HFF-Myc (cell line): ENCODE data around the gene MAP3K20.
"Not testable (repeated sequence)": the region's sequence is repeated elsewhere in the genome, so short reads cannot be mapped to it uniquely, and the experiment has no call there.

Source experiments
- DNase-seq: peaks from one replicate; pipeline ENCODE4 v3.0.0-alpha.2; 2011; ENCODE audit warnings: low read depth; ENCODE audit errors: extremely low read depth
- H3K4me3 ChIP-seq: replicated peaks from 2 replicates; pipeline ENCODE4 v1.5.1; 2011; ENCODE audit warnings: low read depth, mild to moderate bottlenecking, control low read depth, low read length
- CTCF ChIP-seq: IDR thresholded peaks from 2 replicates; pipeline ENCODE4 v1.5.1; 2012; ENCODE audit warnings: mild to moderate bottlenecking, low read depth, low read length, control low read depth; ENCODE audit errors: missing control alignments

MAP3K20 gene

DNA sequence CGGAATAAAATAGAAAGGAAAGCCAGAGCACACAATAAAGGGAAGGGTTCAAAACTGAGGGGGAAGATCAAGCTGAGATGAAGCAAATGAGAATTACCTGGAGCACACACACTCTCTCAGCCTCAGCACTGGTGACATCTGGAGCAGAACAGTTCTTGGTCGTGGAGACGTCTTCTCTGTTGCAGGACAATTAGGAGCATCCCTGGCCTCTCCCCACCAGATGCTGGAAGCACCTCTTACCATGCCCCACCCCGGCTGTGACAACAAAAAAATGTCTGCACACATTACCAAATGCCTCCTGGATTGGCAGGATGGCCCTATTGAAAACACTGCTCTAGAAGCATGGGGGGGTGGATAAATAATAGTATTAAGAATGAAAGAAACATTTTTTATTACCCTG lies 43.6 kb upstream of the MAP3K20 start:
- no peak for TF ChIP-seq CTCF
- no peak overlapping the region for H3K4me3 ChIP-seq
- DNase-seq, result no peak

DNA sequence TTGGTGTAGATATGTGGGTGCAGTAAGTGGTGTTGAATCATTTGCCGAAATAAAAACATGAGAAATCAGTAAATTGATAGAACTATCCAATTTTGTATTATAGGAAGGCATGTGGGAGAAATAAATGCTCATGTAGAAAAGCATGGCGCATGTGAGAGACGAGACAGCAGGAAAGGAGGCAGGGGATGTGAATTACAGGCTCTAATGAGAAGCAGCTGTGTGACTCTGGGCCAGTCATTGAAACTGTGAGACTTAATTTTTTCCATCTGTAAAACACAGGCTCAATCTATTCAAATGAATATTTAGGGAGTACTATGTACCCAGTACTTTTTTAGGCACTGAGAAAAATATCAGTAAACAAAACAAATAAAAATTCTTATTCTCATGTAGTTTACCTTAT lies 42.6 kb upstream of the MAP3K20 start:
- no peak overlapping the region for H3K4me3 ChIP-seq
- no peak for TF ChIP-seq CTCF
- DNase-seq, result peak; percentile 87

- DNase-seq, result no peak
- no peak for TF ChIP-seq CTCF
- no peak overlapping the region for H3K4me3 ChIP-seq
Measured at GRCh38 chr2:173034143-173034542, 41.5 kb upstream of the MAP3K20 start.

DNA sequence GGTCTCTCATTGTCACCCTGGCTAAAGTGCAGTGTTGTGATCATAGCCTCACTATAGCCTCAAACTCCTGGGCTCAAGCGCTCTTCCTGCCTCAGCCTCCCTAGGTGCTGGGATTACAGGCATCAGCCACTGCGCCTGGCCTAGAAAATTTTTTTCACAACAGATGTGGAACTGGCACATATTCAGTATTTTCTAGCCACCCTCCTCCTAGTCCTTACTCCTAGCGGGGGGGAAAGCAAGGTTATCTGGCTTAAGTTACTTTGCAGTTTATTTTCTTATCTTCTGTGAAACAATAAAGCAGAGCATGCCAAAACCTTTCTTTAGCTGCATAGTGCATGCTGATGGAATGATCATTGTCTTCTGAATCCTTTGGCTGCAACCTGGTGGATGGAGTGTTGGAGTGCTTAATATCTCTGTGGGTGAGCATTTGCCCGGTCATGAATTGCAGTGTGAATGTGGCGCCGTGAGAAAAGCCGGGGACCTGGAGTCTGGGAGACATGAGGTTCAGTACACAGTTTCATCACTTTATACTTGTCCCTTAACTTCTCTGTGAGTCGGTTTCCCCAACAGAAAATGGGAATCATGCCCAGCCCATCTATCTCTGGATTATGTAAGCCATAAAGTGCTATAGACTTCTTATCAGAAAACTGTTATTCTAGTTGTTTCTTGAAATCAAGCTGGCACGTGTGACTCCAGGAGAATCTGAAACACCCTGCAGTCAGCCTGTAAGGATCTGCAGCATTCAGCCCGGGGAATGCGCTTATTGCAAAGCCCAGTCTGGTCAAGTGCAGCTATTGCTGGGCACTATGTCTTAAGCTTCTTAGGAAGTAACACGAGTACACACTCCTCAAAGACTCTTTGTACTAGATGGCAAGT lies 38.2 kb upstream of the MAP3K20 start:
- H3K4me3 ChIP-seq, result no peak overlapping the region
- TF ChIP-seq CTCF, result no peak
- DNase-seq, result no peak

DNA sequence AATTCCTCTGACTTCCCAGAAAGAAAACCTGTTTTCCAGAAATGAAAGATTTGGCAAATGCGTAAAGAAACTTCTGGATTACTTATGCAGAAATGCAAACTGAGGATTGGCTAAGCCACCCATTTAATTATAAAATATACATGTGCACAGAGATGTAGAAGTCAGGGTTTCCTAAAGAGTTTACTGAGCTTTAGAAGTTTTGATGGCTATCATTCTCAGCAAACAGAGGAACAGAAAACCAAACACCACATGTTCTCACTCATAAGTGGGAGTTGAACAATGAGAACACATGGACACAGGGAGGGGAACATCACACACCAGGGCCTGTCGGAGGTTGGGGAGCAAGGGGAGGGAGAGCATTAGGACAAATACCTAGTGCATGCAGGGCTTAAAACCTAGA lies 37.4 kb upstream of the MAP3K20 start:
- H3K4me3 ChIP-seq, DNase-seq: not testable (repeated sequence)

DNA sequence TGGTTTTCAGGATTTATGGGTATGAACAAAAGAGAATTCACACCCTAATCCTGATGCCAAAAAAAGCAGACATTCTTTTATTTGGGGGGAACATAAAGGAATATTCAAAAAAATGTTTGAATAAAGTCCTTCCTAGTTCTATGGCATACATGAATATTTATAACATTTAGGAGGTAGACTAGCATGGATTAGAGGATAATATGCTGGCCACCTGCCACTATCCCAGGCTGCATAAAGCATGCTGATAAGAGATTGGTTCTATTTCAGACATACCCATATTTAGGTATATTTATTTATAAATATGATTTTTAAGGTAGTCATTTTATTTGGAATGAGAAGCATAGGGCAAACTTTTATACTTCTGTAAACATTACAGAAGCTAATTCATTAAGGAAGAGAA lies 34.9 kb upstream of the MAP3K20 start:
- TF ChIP-seq CTCF, result no peak
- no peak for DNase-seq
- H3K4me3 ChIP-seq, result no peak overlapping the region

DNA sequence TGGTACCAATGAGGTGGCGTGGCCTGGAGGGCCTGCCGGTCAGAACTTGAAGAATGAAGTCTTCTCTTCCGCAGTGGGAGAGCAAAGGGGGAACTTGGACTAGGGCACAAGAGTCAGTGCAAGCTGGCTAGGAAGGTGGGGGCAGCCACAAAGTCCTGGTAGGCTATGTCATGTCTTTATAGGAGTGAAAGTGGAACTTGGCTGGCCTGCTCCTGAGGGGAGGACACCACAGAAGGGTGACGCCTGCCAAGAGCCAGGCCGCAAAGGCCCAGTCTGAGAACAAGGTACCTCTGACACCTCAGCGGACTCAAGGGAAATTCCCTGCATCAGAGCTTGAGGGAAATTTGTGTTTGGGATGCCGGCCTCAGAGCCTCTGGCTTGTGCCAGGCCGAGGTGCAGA lies 32.2 kb upstream of the MAP3K20 start:
- no peak for TF ChIP-seq CTCF
- DNase-seq, result no peak
- H3K4me3 ChIP-seq, result no peak overlapping the region
